Measurements from ENCODE around the gene ALPG. TPM values are rescaled to one million over a fixed set of nuclear protein-coding genes. Genes with fewer than 3 reads are reported as not detected.
"Not testable (repeated sequence)": the region's sequence is repeated elsewhere in the genome, so short reads cannot be mapped to it uniquely, and the experiment has no call there.

ALPG gene
- total RNA-seq, 3 donors from 2014 or later, result not detected

GRCh38 chr2:232365621-232366321 is 40.9 kb upstream of the ALPG start:
- no peak overlapping the region for H3K27ac ChIP-seq

GRCh38 chr2:232366461-232366860 is 40.2 kb upstream of the ALPG start:
- peak in 1 of 2 donors; percentile 36 for DNase-seq (ENCODE audit: low spot score in 2 of 2)
- intact Hi-C loops (cut with DNase I; ENCODE audit: low total_unique reads); H3K27ac ChIP-seq; H3K4me3 ChIP-seq; H3K9me3 ChIP-seq; H3K36me3 ChIP-seq; H3K27me3 ChIP-seq; H3K4me1 ChIP-seq: not testable (repeated sequence)

More at GRCh38 chr2:232365621-232366321, 40.9 kb upstream of the ALPG start:
- Histone ChIP-seq H3K36me3 (no peaks in the 10 kb centered on the region), H3K4me3 (no peak overlapping the region), H3K9me3 (no peaks in the 10 kb centered on the region), H3K27me3 (no peaks in the 10 kb centered on the region), H3K4me1 (no peaks in the 10 kb centered on the region)
- intact Hi-C loops (cut with DNase I; ENCODE audit: low total_unique reads), result no loop called here
- peak in 1 of 2 donors; percentile 40 for DNase-seq (ENCODE audit: low spot score in 2 of 2)
- TF ChIP-seq POLR2AphosphoS5 (IDR thresholded peaks at IDR 0.05) (no peak), CTCF (IDR thresholded peaks at IDR 0.05) (no peak), POLR2A (IDR thresholded peaks at IDR 0.05) (no peak)

- TF ChIP-seq POLR2AphosphoS5 (IDR thresholded peaks at IDR 0.05), result no peak
- TF ChIP-seq CTCF (IDR thresholded peaks at IDR 0.05), result no peak
- TF ChIP-seq POLR2A (IDR thresholded peaks at IDR 0.05), result no peak
- no peak for DNase-seq (ENCODE audit: low spot score in 2 of 2)
- no peaks in the 10 kb centered on the region for H3K36me3 ChIP-seq
Measured at GRCh38 chr2:232367016-232367415, 39.6 kb upstream of the ALPG start.

GRCh38 chr2:232367591-232368233 is 38.9 kb upstream of the ALPG start:
- no peak overlapping the region for H3K4me3 ChIP-seq
- no peak for TF ChIP-seq POLR2A (IDR thresholded peaks at IDR 0.05)
- no peak for TF ChIP-seq POLR2AphosphoS5 (IDR thresholded peaks at IDR 0.05)
- no peak for TF ChIP-seq CTCF (IDR thresholded peaks at IDR 0.05)
- no peaks in the 10 kb centered on the region for H3K27me3 ChIP-seq
- no peak overlapping the region for H3K27ac ChIP-seq
- H3K4me1 ChIP-seq, result no peaks in the 10 kb centered on the region
- no peaks in the 10 kb centered on the region for H3K9me3 ChIP-seq
- intact Hi-C loops (cut with DNase I; ENCODE audit: low total_unique reads), result no loop called here
- H3K36me3 ChIP-seq, result no peaks in the 10 kb centered on the region
- peak in 1 of 2 donors; percentile 25 for DNase-seq (ENCODE audit: low spot score in 2 of 2)

More at GRCh38 chr2:232367016-232367415, 39.6 kb upstream of the ALPG start:
- Histone ChIP-seq H3K4me3 (no peak overlapping the region), H3K27me3 (no peaks in the 10 kb centered on the region), H3K4me1 (no peaks in the 10 kb centered on the region), H3K9me3 (no peaks in the 10 kb centered on the region), H3K27ac (no peak overlapping the region)
- intact Hi-C loops (cut with DNase I; ENCODE audit: low total_unique reads), result no loop called here

- H3K4me3 ChIP-seq, result no peak overlapping the region
Measured at GRCh38 chr2:232368311-232368731, 38.3 kb upstream of the ALPG start.

More at GRCh38 chr2:232368311-232368731, 38.3 kb upstream of the ALPG start:
- Histone ChIP-seq H3K4me1 (no peaks in the 10 kb centered on the region), H3K27me3 (no peaks in the 10 kb centered on the region), H3K9me3 (no peaks in the 10 kb centered on the region), H3K36me3 (no peaks in the 10 kb centered on the region), H3K27ac (no peak overlapping the region)
- DNase-seq (ENCODE audit: low spot score in 2 of 2), result peak in 1 of 2 donors; percentile 34
- intact Hi-C loops (cut with DNase I; ENCODE audit: low total_unique reads), result no loop called here
- TF ChIP-seq POLR2A (IDR thresholded peaks at IDR 0.05), result no peak
- TF ChIP-seq CTCF (IDR thresholded peaks at IDR 0.05), result no peak
- TF ChIP-seq POLR2AphosphoS5 (IDR thresholded peaks at IDR 0.05), result no peak

All from breast epithelium (tissue), 4 donors.